HEK293 (cell line): Measurements from ENCODE around the gene PIPOX.
A peak's percentile ranks its signal among the peaks of the same experiment; 100 is the strongest.

Experiments used
- EGR2 ChIP-seq: fragments of 450-650 bp; formaldehyde crosslinking; IDR thresholded peaks from 2 replicates; pipeline ENCODE4 v1.5.1; 2016; ENCODE audit warnings: low read depth, missing biosample characterization, missing genetic modification characterization
- FEZF1 ChIP-seq: fragments of 450-650 bp; formaldehyde crosslinking; IDR thresholded peaks from 2 replicates; pipeline ENCODE4 v1.5.1; 2016; ENCODE audit warnings: missing biosample characterization, missing genetic modification characterization
- KLF1 ChIP-seq: fragments of 450-650 bp; formaldehyde crosslinking; IDR thresholded peaks from 2 replicates; pipeline ENCODE4 v1.5.1; 2016; ENCODE audit warnings: missing biosample characterization, missing genetic modification characterization
- KLF16 ChIP-seq: fragments of 450-650 bp; formaldehyde crosslinking; IDR thresholded peaks from 2 replicates; pipeline ENCODE4 v1.5.1; 2017; ENCODE audit warnings: missing biosample characterization, missing genetic modification characterization
- KLF7 ChIP-seq: fragments of 450-650 bp; formaldehyde crosslinking; IDR thresholded peaks from 2 replicates; pipeline ENCODE4 v1.5.1; 2016; ENCODE audit warnings: missing biosample characterization, missing genetic modification characterization, borderline replicate concordance
- MEIS1 ChIP-seq: sonication (generic); formaldehyde crosslinking; IDR thresholded peaks from 2 replicates; pipeline ENCODE4 v1.8.1; 2022; ENCODE audit warnings: missing genetic modification reagents, mild to moderate bottlenecking, borderline replicate concordance
- ZFP3 ChIP-seq: fragments of 450-650 bp; formaldehyde crosslinking; IDR thresholded peaks from 2 replicates; pipeline ENCODE4 v1.5.1; 2016; ENCODE audit warnings: low read depth, missing biosample characterization, missing genetic modification characterization
- ZNF140 ChIP-seq: fragments of 450-650 bp; formaldehyde crosslinking; IDR thresholded peaks from 2 replicates; pipeline ENCODE4 v1.5.1; 2016; ENCODE audit warnings: missing biosample characterization, missing genetic modification characterization
- ZNF174 ChIP-seq: fragments of 450-650 bp; formaldehyde crosslinking; IDR thresholded peaks from 2 replicates; pipeline ENCODE4 v1.5.0; 2017; ENCODE audit warnings: missing biosample characterization, mild to moderate bottlenecking, missing genetic modification characterization
- ZNF184 ChIP-seq: fragments of 450-650 bp; IDR thresholded peaks from 2 replicates; pipeline ENCODE4 v1.5.1; 2018; ENCODE audit warnings: missing biosample characterization, mild to moderate bottlenecking, missing genetic modification characterization
- ZNF211 ChIP-seq: fragments of 450-650 bp; formaldehyde crosslinking; IDR thresholded peaks from 2 replicates; pipeline ENCODE4 v1.5.1; 2016; ENCODE audit warnings: low read depth, missing biosample characterization, missing genetic modification characterization
- ZNF223 ChIP-seq: fragments of 450-650 bp; formaldehyde crosslinking; IDR thresholded peaks from 2 replicates; pipeline ENCODE4 v1.5.1; 2016; ENCODE audit warnings: missing biosample characterization, missing genetic modification characterization
- ZNF24 ChIP-seq: fragments of 450-650 bp; formaldehyde crosslinking; IDR thresholded peaks from 2 replicates; pipeline ENCODE4 v1.5.1; 2016; ENCODE audit warnings: missing biosample characterization, missing genetic modification characterization
- ZNF350 ChIP-seq: fragments of 450-650 bp; formaldehyde crosslinking; IDR thresholded peaks from 2 replicates; pipeline ENCODE4 v1.5.0; 2017; ENCODE audit warnings: missing biosample characterization, mild to moderate bottlenecking, missing genetic modification characterization
- ZNF354C ChIP-seq: fragments of 450-650 bp; formaldehyde crosslinking; IDR thresholded peaks from 2 replicates; pipeline ENCODE4 v1.5.1; 2016; ENCODE audit warnings: missing biosample characterization, missing genetic modification characterization, low read depth, borderline replicate concordance
- ZNF391 ChIP-seq: fragments of 450-650 bp; formaldehyde crosslinking; IDR thresholded peaks from 2 replicates; pipeline ENCODE4 v1.5.1; 2016; ENCODE audit warnings: low read depth, missing biosample characterization, missing genetic modification characterization, borderline replicate concordance
- ZNF394 ChIP-seq: fragments of 450-650 bp; formaldehyde crosslinking; IDR thresholded peaks from 2 replicates; pipeline ENCODE4 v1.5.1; 2016; ENCODE audit warnings: missing biosample characterization, missing genetic modification characterization, mild to moderate bottlenecking, moderate library complexity, borderline replicate concordance
- ZNF529 ChIP-seq: fragments of 450-650 bp; formaldehyde crosslinking; IDR thresholded peaks from 2 replicates; pipeline ENCODE4 v1.5.1; 2017; ENCODE audit warnings: missing genetic modification characterization, missing biosample characterization; ENCODE audit not compliant: insufficient replicate concordance
- ZNF530 ChIP-seq: fragments of 450-650 bp; formaldehyde crosslinking; IDR thresholded peaks from 2 replicates; pipeline ENCODE4 v1.5.1; 2016; ENCODE audit warnings: low read depth, missing biosample characterization, missing genetic modification characterization
- ZNF561 ChIP-seq: fragments of 450-650 bp; IDR thresholded peaks from 2 replicates; pipeline ENCODE4 v1.5.1; 2018; ENCODE audit warnings: missing biosample characterization, missing genetic modification characterization, borderline replicate concordance
- ZNF660 ChIP-seq: fragments of 450-650 bp; IDR thresholded peaks from 2 replicates; pipeline ENCODE4 v1.5.1; 2018; ENCODE audit warnings: missing biosample characterization, mild to moderate bottlenecking, missing genetic modification characterization
- ZNF670 ChIP-seq: fragments of 450-650 bp; formaldehyde crosslinking; IDR thresholded peaks from 2 replicates; pipeline ENCODE4 v1.5.1; 2016; ENCODE audit warnings: missing biosample characterization, missing genetic modification characterization, low read depth
- ZNF76 ChIP-seq: fragments of 450-650 bp; formaldehyde crosslinking; IDR thresholded peaks from 2 replicates; pipeline ENCODE4; 2016; ENCODE audit warnings: low read depth, missing biosample characterization, missing genetic modification characterization, borderline replicate concordance
- ZNF777 ChIP-seq: fragments of 450-650 bp; formaldehyde crosslinking; IDR thresholded peaks from 2 replicates; pipeline ENCODE4 v1.5.1; 2017; ENCODE audit warnings: missing biosample characterization, missing genetic modification characterization, borderline replicate concordance
- ZSCAN30 ChIP-seq: fragments of 450-650 bp; IDR thresholded peaks from 2 replicates; pipeline ENCODE4 v1.5.1; 2018; ENCODE audit warnings: missing biosample characterization, mild to moderate bottlenecking, missing genetic modification characterization, moderate library complexity
- TF ChIP-seq, protein P1 (sequence below): fragments of 450-650 bp; formaldehyde crosslinking; conservative IDR thresholded peaks from 2 replicates; pipeline ENCODE4 v1.5.1; 2016; ENCODE audit warnings: low read depth, missing biosample characterization, missing genetic modification characterization
- TF ChIP-seq, protein P2 (sequence below): fragments of 450-650 bp; formaldehyde crosslinking; conservative IDR thresholded peaks from 2 replicates; pipeline ENCODE4 v1.5.1; 2016; ENCODE audit warnings: low read depth, missing biosample characterization, missing genetic modification characterization
- TF ChIP-seq, protein P3 (sequence below): fragments of 450-650 bp; formaldehyde crosslinking; IDR thresholded peaks from 2 replicates; pipeline ENCODE4 v1.5.1; 2016; ENCODE audit warnings: missing biosample characterization, missing genetic modification characterization

The PIPOX gene

DNA sequence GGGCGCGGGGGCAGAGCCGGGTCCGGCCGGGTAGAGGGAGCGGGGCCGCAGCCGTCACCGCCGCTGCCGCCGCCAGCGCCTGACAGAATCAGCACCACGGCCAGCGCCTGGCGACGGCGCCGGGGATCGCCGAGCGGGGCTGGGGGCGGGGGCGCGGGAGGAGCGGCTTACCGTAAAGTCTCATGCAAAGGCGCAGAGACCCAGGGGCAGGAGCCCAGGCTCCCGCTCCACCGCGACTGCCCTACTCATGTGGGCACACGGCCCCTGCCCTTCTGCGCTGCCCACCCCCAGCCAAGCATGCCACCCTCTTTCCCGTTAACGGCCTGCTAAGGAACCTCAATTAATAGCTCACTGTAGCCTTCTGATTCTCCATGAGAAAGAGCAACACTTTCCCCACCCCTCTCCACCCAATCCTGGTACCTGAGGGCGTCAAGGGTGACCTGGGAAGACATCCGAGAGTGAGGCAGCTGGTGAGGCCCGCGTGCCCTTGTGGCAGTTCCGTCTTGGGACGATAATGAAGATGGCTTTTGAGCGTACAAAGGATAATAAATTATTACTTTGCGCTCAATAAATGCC is 36.9 kb upstream of the PIPOX start, which contains the start of gene SEZ6 (continued):
- TF ChIP-seq ZNF777 (no peak), ZNF350 (tag by site-specific recombination) (no peak), ZNF529 (no peak), KLF16 (tag by site-specific recombination) (peak; percentile 73; the same call in 1 of the 2 replicates), ZNF394 (tag by site-specific recombination) (no peak), ZFP3 (tag by site-specific recombination) (peak; percentile 27; the same call in 1 of the 2 replicates), ZNF140 (tag by site-specific recombination) (no peak), MEIS1 (CRISPR knock-in tag) (no peak), KLF7 (tag by site-specific recombination) (0 out of 2 replicates have a peak, but pooled peaks have one; percentile 25), ZNF530 (tag by site-specific recombination) (no peak), ZNF391 (tag by site-specific recombination) (no peak), KLF1 (tag by site-specific recombination) (peak; percentile 72), FEZF1 (no peak), ZNF660 (tag by site-specific recombination) (0 out of 2 replicates have a peak, but pooled peaks have one; percentile 63), ZNF184 (tag by site-specific recombination) (no peak; the same call in 1 of the 2 replicates), ZNF174 (tag by site-specific recombination) (no peak), ZNF670 (tag by site-specific recombination) (no peak), ZNF76 (tag by site-specific recombination) (no peak; the same call in 1 of the 2 replicates), ZNF354C (tag by site-specific recombination) (no peak), ZNF24 (tag by site-specific recombination) (no peak), ZNF211 (no peak), ZNF223 (tag by site-specific recombination) (no peak), ZNF561 (tag by site-specific recombination) (peak; percentile 58; the same call in 1 of the 2 replicates), EGR2 (tag by site-specific recombination) (peak; percentile 73), ZSCAN30 (tag by site-specific recombination) (peak; percentile 70; the same call in 1 of the 2 replicates)
- TF ChIP-seq, protein P1, sequence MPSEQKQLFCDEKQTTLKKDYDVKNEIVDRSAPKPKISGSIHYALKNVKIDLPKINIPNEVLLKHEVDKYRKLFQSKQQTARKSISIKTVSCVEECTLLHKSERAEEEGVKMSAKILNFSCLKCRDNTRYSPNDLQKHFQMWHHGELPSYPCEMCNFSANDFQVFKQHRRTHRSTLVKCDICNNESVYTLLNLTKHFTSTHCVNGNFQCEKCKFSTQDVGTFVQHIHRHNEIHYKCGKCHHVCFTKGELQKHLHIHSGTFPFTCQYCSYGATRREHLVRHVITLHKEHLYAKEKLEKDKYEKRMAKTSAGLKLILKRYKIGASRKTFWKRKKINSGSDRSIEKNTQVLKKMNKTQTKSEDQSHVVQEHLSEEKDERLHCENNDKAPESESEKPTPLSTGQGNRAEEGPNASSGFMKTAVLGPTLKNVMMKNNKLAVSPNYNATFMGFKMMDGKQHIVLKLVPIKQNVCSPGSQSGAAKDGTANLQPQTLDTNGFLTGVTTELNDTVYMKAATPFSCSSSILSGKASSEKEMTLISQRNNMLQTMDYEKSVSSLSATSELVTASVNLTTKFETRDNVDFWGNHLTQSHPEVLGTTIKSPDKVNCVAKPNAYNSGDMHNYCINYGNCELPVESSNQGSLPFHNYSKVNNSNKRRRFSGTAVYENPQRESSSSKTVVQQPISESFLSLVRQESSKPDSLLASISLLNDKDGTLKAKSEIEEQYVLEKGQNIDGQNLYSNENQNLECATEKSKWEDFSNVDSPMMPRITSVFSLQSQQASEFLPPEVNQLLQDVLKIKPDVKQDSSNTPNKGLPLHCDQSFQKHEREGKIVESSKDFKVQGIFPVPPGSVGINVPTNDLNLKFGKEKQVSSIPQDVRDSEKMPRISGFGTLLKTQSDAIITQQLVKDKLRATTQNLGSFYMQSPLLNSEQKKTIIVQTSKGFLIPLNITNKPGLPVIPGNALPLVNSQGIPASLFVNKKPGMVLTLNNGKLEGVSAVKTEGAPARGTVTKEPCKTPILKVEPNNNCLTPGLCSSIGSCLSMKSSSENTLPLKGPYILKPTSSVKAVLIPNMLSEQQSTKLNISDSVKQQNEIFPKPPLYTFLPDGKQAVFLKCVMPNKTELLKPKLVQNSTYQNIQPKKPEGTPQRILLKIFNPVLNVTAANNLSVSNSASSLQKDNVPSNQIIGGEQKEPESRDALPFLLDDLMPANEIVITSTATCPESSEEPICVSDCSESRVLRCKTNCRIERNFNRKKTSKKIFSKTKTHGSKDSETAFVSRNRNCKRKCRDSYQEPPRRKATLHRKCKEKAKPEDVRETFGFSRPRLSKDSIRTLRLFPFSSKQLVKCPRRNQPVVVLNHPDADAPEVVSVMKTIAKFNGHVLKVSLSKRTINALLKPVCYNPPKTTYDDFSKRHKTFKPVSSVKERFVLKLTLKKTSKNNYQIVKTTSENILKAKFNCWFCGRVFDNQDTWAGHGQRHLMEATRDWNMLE (tag by site-specific recombination), result no peak
- TF ChIP-seq, protein P2, sequence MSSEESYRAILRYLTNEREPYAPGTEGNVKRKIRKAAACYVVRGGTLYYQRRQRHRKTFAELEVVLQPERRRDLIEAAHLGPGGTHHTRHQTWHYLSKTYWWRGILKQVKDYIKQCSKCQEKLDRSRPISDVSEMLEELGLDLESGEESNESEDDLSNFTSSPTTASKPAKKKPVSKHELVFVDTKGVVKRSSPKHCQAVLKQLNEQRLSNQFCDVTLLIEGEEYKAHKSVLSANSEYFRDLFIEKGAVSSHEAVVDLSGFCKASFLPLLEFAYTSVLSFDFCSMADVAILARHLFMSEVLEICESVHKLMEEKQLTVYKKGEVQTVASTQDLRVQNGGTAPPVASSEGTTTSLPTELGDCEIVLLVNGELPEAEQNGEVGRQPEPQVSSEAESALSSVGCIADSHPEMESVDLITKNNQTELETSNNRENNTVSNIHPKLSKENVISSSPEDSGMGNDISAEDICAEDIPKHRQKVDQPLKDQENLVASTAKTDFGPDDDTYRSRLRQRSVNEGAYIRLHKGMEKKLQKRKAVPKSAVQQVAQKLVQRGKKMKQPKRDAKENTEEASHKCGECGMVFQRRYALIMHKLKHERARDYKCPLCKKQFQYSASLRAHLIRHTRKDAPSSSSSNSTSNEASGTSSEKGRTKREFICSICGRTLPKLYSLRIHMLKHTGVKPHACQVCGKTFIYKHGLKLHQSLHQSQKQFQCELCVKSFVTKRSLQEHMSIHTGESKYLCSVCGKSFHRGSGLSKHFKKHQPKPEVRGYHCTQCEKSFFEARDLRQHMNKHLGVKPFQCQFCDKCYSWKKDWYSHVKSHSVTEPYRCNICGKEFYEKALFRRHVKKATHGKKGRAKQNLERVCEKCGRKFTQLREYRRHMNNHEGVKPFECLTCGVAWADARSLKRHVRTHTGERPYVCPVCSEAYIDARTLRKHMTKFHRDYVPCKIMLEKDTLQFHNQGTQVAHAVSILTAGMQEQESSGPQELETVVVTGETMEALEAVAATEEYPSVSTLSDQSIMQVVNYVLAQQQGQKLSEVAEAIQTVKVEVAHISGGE, result no peak
- TF ChIP-seq, protein P3, sequence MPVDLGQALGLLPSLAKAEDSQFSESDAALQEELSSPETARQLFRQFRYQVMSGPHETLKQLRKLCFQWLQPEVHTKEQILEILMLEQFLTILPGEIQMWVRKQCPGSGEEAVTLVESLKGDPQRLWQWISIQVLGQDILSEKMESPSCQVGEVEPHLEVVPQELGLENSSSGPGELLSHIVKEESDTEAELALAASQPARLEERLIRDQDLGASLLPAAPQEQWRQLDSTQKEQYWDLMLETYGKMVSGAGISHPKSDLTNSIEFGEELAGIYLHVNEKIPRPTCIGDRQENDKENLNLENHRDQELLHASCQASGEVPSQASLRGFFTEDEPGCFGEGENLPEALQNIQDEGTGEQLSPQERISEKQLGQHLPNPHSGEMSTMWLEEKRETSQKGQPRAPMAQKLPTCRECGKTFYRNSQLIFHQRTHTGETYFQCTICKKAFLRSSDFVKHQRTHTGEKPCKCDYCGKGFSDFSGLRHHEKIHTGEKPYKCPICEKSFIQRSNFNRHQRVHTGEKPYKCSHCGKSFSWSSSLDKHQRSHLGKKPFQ (tag by site-specific recombination), result no peak
